KG1 (cell line): ENCODE measurements around the gene NT5C2.
"Not testable (repeated sequence)": the region's sequence is repeated elsewhere in the genome, so short reads cannot be mapped to it uniquely, and the experiment has no call there.

ENCODE experiments used
- DNase-seq: peaks from one replicate; lab custom pipeline; 2025; lab: John Stamatoyannopoulos, UW

The NT5C2 gene

DNA sequence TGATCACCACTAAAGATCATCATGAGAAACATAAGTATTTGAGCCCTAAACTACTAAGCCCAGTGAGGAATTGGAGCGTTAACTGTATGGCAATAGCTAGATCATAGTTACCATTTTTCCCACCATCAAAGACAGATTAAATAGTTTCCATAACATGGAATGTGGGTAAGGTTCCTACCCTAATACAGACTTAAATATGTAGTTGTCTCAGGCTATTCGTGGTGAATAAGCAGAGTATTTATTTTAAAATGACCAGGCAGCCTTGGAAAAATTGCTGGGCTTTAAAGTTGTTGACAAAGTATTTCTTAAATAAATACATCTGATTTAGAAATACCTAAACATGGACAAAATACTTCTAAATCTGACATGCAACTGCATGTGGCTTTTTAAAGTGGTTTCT lies 106.8 kb downstream of the NT5C2 start:
- DNase-seq: no peak

DNA sequence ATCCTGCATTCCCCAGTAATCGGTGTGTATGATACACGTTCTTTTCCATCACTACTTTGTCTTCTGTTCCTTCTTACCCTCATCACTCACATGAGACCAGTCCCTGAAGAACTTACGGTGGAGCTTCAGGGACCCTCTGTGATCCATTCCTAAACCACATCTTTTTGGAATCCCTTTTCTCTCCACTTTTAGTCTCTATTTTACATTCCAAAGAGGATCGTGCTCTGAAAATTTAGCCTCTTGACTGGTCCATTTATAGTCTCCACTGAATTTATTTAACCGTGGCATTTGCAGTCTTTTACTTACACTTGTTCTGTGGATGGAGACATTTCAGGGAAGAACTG lies 109.1 kb downstream of the NT5C2 start:
- no peak for DNase-seq

DNA sequence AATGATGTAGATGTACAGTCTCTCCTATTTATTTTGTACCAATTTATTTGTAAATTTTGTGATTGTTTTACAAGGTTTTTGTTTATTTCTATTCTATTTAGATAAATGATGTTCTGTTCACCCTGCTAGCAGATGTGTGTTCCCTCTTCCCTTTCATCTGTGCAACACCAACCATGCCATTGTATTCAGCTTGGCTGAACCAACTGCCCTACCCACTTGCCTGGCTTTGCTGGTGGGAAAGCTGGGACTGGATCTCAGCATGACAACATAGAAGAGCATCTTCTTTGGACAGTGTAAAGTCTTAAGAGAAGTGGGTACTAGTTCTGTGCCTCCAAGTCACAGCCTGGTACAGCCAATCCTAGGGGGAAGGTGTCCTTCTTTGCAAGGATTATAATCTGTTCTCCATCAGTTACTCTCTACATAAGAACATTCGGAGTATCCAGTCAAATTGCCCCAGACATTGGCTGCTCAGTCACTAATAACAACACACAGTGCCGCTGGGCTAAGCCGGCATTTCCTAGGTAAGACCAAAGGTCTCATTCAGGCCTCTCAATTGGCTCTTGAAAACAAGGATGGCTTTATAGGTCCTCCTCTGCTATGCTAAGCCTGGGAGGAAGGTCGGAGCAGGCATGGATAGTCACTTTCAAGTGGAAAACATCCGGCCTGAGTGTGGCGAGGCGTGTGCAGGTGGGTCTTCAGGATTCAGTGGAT lies 109.7 kb downstream of the NT5C2 start:
- no peak for DNase-seq

DNA sequence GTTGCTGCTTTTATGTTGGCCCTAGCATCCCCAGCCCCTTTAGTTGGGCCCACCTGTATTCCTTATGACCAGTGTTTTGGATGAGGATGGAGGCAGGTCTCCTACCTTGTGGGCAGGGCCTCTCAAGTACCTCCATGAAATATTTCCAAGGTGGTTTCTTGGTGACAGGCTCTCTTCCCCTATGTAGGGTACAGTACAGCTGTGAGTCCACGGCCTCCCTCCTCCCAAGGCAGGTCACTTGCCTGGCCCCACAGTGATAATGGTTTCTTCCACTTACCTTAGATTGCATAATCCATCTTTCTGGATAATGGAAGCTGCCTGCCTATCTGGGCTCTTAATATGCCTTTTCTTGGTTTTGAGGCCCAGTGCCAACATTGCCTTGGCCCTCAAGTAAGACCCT lies 110.4 kb downstream of the NT5C2 start:
- DNase-seq: no peak

DNA sequence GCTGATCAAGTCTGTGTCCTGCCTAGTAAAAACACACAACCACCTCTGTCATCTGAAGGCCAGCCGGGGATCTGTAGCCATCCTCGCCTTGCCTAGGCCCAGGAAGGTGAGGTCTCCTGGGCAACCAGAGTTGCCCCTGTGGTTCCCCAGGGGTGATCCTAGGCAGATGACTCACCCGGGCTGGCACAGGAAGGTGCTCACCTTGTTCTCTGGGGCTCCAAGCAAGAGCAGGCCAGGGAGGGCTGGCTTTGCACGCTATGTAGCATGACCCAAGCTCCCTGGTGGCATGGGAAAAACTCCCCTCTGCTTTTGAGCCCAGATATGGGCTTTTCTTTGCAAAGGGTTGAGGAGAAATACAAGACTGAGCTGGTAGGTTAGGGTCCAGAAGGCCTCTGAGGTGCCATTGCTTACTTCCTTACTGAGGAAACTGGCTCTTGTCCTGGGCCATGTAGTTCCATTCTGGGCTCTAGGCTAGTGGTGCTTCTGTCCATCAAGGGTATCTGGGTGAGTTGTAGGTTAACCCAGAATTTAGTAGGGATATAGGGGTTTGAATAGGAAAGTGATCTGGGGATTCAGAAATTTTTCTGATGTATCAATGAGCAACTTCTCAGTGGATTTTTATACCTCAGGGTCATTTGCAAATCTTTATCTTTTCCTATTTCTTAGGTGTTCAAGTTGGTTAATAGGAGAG lies 112.0 kb downstream of the NT5C2 start:
- no peak for DNase-seq

DNA sequence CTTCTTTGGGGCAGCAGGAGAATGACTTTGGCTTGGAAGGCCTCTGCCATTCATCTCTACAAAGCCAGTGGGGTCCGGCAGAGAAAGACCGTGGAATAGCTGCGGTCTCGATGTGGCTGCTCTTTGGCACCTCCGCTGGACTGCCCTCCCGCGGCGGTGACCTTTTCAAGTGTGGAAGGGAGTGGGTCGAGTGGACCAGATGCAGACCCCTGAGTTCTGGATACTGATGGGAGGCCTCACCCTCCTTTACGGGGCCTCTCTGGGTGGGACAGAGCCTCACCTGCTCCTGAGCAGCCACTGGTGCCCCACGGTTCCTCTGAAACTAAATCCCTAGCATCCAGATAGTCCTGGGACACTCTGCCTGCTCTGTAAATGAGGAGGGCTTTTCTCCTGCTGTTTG lies 113.1 kb downstream of the NT5C2 start:
- no peak for DNase-seq

DNA sequence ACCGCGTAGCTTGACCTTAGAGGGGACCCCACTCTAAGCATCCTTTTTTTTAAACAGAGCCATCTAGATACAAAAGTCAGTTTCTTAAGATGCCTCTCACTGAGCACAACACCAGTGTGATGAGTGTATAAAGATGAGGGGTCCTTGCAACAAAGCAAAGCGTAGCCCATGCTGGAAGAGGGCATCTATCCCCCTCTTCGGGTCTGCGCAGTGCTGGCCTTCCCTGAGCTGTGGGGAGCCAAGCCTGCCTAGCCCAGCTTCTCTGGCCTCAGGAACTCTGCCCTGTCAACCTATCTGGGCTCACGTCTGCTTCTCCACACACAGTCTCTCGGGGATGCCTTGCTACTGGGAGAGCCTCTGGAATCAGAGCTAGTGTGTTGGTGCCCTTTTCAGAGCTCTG lies 114.0 kb downstream of the NT5C2 start:
- DNase-seq: no peak

DNA sequence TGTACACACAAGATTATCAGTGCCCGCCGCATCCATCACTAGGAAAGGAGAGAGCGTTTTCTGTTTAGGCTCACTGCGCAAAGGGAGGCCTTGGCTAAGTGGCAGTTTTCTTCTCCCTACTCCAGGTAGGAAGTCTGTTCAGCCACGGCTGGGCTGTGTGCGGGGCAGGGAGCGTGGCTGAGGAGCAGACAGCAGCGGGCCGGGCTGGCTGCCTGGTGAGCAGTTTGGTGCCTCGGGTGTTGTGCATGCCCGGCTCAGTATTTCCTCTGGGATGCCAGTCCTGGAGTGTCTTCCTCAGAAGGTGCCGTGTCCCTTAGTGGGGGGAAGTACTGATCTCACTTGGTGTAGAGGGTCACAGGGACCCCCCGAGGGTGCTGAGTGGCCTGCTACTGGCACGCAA lies 114.4 kb downstream of the NT5C2 start:
- no peak for DNase-seq

DNA sequence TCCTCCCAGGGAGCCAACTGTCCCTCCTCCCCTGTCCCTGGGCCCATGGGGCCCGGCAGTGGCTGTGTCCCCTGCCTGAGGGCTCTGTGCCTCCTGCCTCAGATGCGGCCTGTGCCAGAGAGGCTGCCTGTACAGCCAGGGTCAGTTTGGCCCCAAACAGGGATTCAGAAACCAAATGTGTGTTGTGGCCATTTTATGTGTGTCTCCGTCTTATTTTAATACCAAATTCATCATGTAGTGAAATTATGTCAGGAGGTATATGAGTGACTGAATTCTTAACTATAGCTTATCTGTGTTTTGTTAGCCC lies 114.8 kb downstream of the NT5C2 start:
- no peak for DNase-seq

DNA sequence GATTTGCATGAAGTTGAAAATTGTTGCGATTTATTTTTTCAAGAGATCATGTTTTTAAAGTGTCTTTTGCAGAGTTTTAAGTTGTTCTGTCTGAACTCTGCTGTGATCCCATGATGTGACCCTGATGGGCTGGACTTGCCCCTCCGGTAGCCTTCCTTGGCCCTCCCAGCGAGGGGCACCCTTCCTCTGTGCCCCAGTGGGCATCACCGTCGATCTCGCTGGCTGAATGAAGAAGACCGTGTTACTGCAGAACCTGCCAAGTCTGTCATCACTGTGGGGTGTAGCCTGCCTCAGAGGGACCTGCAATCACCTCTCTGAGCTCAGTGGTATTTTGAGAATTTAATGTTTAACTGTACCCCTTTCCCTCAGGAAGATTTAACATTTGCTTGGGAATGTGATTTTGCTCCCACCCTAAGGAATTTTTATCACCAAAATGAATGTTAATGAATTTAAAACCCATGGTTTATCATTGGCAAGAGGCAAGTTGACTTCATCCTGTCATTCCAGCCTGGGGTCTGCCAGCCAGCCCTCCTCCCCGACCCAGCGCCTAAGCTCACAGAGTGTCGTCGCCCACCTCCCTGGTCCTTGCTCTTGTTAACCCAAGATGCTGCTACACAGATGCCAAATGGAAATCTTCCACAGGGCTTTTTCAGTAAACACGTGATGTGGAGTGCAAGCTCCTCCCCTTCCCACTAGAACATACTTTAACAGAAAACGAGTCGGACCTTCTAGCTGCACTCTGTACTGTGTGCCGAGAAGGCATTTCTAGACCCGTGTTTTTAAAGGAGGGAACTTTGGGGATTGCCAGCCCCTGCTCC lies 115.4 kb downstream of the NT5C2 start:
- no peak for DNase-seq

DNA sequence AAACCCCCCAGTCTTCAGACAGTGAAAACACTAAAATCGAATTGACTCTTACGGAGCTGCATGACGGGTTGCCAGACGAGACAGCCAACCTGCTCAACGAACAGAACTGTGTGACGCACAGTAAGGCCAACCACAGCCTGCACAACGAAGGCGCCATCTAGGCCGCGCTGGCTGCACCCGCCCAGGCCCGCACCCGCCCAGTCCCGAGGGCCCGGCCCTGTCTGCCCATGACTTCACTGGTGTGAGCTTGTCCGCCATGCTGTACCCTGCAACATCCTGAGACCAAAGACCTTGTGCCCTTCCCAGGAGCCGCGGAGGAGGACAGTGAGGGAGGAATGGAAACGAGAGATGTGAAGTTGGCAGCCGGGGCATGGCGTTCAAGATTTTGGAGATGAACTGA lies 116.1 kb downstream of the NT5C2 start:
- no peak for DNase-seq

DNA sequence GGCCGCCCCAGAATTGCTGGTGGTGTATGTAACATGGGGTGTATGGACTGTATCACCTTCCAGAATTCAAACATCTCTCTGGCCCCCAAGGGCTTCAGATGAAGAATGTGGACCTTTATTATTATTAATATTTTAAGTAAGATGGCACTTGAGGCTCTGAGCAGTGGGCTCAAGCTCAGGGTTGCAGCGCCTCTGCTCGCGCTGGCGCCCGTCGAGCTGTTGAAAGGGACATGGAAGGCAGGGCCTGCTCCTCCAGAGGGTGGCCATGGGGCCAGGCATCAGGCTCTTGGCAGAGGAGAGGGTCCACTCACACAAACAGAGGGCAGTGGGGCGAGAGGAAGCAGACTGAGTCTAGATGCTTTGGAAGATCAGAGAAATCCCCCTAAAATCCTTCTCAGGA lies 120.2 kb downstream of the NT5C2 start:
- no peak for DNase-seq

DNA sequence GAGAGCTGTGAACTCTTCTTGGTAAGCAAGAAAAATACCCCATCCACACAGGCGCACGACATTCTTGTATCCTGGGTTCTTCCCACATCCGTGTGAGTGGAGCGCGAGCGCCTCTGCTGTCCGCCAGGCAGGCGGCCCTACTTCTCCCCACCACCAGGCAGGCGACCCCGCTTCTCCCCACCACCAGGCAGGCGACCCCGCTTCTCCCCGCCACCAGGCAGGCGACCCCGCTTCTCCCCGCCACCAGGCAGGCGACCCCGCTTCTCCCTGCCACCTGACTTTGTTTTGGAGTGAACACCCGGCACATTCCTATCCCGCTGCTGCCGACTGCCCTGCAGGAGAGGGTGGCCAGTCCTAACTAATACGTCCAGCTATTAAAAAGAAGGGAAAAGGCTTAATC lies 120.8 kb downstream of the NT5C2 start:
- DNase-seq: no peak

DNA sequence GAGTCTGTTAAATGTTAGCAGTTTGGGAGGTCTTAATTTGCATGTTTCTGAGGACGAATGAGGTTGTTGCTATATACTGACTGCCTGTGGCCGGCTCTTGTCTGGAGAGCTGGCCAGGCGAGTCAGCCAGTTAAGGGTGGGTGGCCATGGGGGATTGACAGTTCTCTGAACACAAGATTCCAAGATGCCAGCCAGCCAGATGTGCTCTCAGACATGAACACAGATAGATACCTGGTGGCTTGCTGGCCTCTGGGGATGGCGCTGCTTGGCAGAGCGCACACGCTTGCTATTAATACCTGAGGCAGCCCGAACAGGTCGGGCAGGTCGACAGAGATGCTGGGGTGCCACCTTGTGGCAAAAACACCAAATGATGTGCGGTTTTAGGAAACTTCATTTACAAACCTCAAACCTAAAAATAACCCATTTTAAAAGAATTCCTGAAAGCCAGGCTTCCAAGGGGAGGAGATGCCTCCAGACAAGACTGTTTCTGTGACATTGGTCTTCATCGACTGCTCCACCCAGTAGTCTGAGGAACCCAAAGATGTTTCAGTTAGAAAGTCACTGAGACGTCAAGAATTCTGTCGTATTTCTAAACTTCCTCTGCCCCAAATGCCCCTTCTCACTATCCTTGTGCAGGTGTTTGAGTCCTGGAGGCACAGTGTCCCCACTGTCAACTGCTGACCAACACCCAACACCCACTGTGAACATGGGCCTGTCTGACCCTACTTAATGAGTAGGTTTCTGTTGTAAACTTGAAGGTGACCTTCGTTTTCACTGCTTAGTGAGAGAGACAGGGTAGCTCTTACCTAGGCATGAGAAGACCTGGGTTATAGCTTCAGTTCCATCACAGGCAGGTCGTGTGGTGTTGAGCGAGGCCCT lies 123.4 kb downstream of the NT5C2 start:
- no peak for DNase-seq

DNA sequence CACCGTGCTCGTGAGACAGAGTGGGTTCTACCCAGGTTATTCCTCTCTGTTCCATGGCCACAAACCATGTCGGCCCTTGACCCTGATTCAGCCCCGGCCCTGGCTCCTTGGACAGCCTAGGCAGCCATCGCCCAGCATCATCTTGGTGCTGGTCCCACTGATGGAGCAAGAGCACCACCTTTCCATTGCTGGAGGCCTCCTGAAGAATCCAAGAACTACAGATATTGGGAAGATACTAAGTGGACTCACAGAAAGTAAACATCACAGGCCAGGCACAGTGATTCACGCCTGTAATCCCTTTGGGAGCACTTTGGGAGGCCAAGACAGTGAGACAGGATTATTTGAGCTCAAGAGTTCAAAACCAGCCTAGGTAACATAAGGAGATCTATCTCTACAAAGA lies 125.1 kb downstream of the NT5C2 start:
- DNase-seq: no peak

DNA sequence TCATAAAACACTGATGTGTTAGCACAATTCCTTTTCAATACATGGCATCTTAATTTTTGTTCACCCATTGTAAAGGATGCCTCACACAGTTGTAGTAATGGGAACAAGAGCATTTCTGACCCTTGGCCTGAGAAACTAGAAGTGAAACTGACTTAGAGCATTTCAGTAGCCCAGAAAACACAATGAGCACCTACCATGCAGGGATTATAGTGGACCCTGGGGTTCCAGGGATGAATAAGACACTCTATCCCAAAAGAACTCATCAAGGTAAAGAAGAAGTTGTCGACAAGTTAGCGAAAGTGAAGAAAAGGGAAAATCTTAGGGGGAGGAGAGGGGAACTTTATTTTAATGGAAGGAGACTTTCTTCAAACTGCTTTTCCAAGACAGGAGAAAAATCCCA lies 125.6 kb downstream of the NT5C2 start:
- DNase-seq: no peak

DNA sequence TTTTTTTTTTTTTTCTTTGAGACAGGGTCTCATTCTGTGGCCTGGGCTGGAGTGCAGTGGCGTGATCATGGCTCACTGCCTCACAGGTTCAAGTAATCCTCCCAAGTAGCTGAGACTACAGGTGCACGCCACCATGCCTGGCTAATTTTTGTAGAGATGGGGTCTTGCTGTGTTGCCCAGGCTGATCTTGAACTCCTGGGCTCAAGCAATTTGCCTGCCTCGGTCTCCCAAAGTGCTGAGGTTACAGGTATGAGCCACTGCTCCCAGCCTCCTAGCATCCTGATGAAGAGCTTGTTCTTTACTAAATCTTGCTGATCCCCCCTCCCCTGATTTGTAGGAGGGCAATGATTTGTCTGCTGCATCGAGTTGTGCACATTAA lies 126.0 kb downstream of the NT5C2 start:
- not testable (repeated sequence) for DNase-seq

DNA sequence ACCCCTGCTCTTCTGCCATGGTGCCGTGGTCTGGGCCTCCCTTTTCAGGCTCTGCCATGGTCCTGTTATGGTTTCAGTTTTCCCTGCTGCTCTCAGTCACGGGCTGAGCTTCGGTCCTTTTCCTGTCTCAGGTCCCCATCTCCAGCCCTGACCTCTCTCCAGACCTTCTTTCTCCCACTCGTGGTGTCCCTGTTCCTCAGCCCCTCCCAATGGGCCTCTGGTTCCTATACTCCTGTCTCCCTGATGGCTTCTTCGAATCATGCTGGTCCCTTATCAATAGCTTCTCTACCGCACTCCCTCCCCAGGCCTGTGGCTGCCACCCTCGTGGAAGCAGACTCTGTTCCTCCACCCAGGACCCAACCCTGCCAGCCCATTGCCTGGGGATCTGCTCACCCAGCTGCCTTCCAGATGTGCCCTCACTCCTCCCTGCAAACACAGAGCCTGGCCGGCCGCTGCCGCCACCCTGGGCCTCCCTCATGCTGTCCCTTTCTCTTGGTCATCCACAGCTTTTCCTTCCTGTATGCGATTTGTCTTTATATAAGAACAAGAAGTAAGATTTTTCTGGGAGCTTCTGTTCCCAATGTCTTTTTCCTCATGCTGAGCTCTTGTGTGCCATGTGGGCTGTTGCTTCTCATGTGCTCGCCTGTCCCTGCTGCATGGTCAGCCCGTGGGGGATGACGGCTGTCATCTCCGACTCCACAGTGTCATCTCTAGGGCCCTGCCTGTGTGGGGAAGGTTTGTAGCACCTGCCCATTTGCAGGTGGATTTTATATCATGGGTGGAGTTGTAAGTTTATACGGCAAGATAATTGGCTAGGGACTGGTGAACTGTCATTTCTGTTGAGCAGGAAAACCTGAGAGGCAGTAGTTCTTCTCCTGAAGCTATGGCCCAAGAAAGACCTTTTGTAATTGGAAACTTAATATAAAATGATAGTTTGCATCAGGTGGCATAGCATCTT lies 126.7 kb downstream of the NT5C2 start:
- DNase-seq: no peak

DNA sequence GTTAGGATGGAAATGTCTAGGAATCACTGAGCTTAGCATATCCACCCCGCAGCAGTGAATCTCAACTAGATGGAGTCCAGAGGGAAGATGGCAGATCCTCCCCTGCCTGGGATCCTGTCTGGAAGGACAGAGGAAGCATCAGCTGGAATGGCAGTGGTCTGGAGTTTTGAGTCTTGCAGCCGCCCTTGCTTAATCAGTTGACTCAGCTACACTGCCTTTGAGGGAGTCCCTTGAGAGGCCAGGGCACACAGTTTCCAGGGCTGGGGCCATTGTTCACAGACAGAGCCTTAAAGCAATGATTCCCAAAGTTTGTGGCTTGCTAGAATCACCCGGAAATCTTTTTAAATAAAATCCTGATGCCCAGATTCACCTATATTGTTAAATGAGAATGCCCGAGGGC lies 128.1 kb downstream of the NT5C2 start:
- DNase-seq: no peak

DNA sequence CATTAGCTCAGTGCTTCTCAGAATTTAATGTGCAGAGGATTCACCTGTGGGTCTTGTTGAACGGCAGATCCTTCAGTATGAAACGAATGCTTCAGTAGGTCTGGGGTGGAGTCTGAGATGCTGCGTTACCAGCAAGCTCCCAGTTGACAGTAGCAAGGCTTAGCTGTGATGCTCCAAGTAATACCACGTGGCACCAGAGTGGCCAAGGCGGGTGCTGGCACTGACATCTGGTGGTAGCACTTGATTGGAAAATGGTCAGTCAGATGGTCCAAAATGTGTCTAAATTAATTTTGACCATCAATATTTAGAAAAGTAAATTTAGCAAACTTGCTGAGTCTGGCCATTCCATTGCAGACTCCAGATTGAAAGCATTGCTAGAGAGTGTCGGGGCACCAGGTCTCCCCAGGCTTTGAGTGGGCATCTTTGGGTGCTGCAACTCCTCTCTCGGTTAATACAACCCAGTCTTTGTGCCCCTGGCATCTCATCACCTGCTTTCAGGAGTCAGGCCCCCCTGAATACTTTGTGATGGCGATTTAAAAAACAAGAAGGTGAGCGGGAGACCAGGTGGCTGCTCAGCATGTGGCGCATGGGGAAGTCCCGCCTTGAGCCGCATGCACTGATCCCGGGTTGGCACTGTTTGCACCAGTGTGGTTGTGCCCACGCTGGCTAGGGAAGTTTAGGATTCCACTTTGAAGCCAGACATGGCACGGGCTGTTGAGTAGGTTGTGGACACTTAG lies 130.1 kb downstream of the NT5C2 start:
- no peak for DNase-seq

DNA sequence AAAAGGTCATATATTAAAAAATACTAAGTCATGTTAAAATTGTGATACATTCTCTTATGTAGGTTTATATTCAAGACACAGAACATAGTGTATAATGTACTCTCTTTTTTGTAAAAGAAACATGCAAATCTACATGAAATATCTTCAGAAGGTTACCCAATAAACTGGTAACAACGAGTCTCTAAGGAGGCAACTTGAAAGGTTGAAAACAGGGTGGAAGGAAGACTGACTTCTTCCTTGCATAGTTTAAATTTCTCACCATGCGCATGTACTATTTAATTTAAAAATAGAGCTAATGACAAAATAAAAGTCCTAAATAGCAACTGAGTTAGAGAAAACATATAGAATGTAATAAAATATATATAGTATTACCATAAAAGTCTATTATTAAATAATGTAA lies 132.5 kb downstream of the NT5C2 start:
- no peak for DNase-seq
